Erythroblast (primary cell): ENCODE data around the gene WSB1.
A peak's percentile ranks its signal among the peaks of the same experiment; 100 is the strongest.

Source experiments
- DNase-seq, 2 experiments: peaks; one replicate each; lab custom pipeline; 2025; lab: John Stamatoyannopoulos, UW
- GATA1 ChIP-seq: IDR thresholded peaks from 2 replicates; pipeline ENCODE4 v1.6.1; 2011; ENCODE audit warnings: low read depth, mild to moderate bottlenecking, control low read depth, low read length, moderate library complexity
- POLR2A ChIP-seq: IDR thresholded peaks from 2 replicates; pipeline ENCODE4 v1.6.1; 2011; ENCODE audit warnings: mild to moderate bottlenecking, low read length

The WSB1 gene

DNA sequence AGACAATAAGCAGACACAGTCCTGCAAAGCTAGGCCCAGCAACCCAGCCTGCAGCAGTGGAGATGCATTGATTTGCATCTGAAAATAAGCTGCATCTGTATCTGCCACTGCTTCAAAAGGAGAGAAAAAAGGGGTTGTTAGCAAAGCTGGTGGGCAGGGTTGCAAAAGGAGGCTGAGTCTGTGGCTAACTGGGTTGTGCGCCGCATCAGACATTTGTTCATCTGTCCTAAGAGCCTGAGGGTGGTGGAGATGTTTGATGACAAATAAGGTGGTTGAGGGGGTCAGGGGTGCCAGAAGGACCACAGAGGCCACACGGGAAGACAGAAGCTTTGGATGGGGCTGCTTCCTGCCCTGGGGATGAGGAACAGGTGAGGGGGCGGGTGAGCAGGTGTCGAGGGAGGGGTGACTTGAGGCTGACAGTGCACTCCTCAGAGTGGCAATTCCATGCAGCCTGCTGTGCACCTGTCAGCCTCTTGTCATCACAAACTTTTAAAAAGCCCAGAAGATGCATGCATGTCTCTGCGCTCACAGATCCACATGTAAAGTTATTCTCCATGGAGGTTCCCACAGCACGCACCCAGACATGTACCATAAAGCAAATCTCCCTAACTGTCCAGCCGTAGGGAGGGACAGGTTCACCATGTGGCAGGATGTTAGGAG is 35.4 kb downstream of the WSB1 start:
- DNase-seq: no peak
- no peak for TF ChIP-seq POLR2A
- TF ChIP-seq GATA1: no peak

DNA sequence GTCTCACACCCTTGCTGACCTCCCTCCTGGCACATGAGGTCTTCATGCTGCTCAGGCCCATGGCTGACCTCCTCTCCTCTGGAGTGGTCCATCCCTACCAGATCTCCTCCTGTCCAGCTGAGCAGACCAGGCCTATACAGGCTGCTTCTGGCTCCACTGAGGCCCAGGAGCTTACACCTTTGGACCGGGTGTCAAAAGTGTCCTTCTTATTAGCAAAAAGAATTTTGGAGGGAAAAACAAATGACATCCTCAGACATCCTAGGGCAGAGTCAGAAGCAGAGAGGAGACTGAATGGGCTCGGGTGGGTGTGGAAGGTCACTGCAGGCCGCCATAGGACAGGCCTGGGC is 38.1 kb downstream of the WSB1 start:
- TF ChIP-seq GATA1 (no peak), POLR2A (no peak)
- no peak for DNase-seq

DNA sequence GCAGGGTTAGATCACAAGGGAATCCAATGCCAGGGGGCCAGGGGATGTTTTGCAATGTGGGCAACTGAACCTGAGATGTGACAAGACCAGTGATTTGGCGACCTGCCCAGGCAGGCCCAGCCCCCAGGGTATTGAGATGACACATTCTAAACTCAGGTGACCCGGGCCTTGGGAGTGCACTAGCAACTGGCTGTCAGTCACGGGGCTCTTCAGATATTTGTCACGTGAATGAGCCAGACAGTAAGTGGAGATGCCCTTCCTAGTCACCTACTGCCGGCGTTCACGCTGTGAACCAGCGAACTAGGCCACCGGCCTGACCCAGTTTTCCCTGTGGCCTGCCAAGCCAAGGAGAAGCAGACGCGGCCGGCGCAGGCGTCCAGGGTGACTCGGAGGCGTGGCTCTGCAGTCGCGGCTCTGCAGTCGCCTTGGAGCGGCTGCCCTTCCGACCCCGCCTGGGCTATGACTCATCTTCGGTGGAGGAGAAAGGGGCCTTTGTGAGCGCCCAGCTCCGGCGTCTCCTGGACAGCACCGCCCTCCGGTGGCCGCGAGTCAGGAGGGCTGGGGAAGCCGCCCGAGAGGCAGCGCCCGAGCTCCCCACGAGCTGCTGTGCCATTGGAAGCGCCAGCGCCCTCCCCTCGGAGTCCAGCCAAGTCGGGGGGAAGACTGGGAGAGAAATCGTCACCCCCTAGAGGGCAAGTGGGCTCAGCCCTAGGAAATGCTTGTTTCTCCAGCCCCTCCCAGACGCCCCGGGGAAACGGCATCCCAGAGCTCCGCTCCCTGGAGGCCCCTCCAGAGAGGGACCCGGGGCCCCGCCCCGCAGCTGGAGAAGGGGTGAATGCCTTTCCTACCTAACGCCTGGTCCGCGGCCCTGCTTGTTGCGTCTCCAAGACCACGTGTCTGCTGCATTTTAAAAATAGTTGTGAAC is 38.8 kb downstream of the WSB1 start:
- TF ChIP-seq POLR2A (no peak), GATA1 (no peak)

GRCh38 chr17:27333410-27333980 is 39.6 kb downstream of the WSB1 start:
- DNase-seq: no peak
- TF ChIP-seq GATA1 (no peak), POLR2A (no peak)

More for the DNA sequence above, 38.8 kb downstream of the WSB1 start:
- DNase-seq: peak; percentile 96 to 97

DNA sequence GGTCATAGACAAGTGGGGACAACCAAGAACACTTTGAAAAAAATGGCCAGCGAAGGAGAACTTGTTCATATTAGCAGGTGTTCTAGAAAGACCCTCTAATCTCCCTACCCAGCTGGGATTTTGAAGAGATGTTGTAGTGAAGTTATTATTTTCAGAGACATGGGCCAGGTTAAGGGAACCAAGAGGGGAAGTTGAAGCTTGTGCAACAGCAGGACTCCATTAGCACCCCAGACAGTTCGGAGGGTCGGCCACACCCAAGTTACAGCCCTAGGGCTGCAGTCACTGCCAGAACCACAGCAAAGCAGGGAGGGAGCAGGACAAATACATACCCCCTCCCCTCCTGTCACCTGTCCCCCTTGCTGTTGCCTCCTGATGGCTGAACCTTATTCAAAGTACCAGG is 42.3 kb downstream of the WSB1 start:
- DNase-seq: no peak
- no peak for TF ChIP-seq POLR2A
- TF ChIP-seq GATA1: no peak

GRCh38 chr17:27338536-27338985 is 44.6 kb downstream of the WSB1 start:
- no peak for TF ChIP-seq GATA1
- TF ChIP-seq POLR2A: no peak
- DNase-seq: no peak

DNA sequence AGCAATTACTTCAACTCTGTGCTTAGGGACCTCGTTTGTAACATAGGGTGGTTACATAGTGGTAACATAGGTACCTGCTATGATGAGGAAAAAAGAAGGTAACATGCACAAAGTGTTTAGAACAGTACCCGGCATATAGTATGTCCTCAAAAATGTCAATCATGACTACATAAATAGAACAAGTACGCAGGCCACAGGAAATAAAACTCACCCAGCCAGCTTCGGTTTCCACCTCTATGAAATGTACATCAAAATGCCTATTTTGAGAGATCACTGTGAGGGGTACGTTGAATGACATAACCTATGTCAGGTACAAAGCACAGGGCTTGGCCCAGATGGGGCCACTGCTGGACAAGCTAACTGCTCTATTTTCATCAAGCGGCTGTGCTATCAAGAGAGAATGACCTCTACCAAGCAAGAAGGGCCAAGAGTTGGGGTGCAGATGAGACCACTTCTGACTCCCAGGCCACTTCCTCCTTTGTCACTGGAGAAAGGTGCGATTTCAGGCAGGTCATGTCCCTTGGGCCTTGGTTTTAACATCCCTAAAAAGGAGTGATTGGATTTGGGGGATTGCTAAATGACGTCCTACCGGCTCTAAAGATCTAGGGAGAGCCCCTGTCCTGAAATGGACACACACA is 45.4 kb downstream of the WSB1 start:
- DNase-seq: no peak
- TF ChIP-seq GATA1: no peak
- no peak for TF ChIP-seq POLR2A

GRCh38 chr17:27339836-27340550 is 46.1 kb downstream of the WSB1 start:
- no peak for TF ChIP-seq GATA1
- TF ChIP-seq POLR2A: no peak
- peak; percentile 65 to 69 for DNase-seq

GRCh38 chr17:27340575-27340974 is 46.7 kb downstream of the WSB1 start:
- TF ChIP-seq POLR2A (no peak), GATA1 (no peak)
- DNase-seq: no peak

- TF ChIP-seq GATA1: no peak
- no peak for TF ChIP-seq POLR2A
- DNase-seq: no peak
These were observed 47.1 kb downstream of the WSB1 start for GRCh38 chr17:27341041-27341471.

DNA sequence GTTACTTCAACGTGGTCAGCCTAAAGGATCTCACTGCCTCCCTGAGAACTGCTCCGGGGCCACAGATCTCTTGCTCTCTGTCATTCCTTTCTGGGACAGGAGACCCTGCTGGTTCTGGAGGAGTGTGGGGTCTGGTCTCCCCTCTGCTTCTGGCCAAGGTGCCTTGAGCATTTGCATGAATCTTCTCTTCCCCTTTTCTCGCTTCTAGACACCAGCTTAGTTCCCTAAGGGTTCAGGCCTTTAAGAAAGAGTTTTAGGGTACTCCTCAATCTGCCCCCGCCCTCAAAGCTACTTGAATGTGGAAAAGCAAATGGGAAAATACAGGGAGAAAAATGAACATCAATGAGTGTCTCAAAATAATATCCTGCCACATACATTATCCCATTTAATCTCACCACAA is 48.1 kb downstream of the WSB1 start:
- TF ChIP-seq GATA1 (no peak), POLR2A (no peak)
- DNase-seq: no peak

DNA sequence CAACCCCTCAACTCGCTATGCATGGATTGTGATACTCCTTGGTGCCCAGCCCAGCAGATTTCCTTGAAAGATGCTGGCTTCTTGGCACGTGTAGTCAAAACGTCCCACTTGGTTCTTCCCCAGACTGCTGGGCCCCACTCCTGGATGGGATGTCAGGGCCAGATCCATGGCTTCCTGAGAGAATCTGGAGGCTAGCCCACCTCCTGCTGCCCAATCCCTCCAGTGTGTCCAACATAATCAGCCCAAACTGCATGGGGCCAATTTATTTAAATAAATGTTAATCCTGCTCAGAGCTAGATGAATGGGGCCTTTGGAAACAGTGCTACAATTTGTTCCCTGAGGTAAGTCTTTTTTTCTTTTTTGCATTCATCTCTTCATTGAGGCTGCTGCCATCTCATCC is 49.4 kb downstream of the WSB1 start:
- no peak for TF ChIP-seq POLR2A
- TF ChIP-seq GATA1: no peak
- no peak for DNase-seq
